Colon (tissue), 2 donors: ENCODE results near the gene IL17F.

ENCODE experiments used
- FAIRE-seq: peaks from 2 replicates; lab custom pipeline; 2012; peaks lifted over from hg19 to GRCh38; lab: Jason Lieb, UNC
- donor health status: control.
- donor health status: control.

IL17F gene

DNA sequence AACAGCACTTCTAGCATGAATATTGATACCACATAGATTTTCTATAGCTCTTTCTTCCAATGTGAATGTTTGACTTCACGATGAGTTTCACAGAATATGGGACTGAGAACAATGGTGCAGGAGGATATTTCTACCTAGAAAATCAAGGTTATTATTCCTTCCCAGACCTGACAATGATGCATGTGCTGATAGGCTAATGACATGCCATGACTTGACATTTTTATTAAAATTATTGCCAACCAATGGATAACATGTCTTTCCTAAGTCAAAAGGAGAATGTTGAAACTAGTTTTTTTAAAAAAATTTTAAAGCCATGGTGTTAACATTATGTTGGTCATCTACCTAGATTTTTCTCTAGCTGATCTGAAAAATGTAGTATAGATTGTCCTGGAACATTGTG is 57.2 kb downstream of the IL17F start:
- FAIRE-seq = no peak
